Measurements from ENCODE around the gene SIL1. TPM values are rescaled to one million over a fixed set of nuclear protein-coding genes. Genes with fewer than 3 reads are reported as not detected.

SIL1 gene
- total and polyA plus RNA-seq, 9 of the 15 experiments (the other 6 are each of a cell fraction or from before 2014, with no cell fraction given) = 1.3 to 30.5 (median 18.1) TPM

GRCh38 chr5:139197710-139198669, at the start of gene SIL1 (continued):
- TF ChIP-seq RNF219 (CRISPR knock-in tag; IDR thresholded peaks at IDR 0.05) (no peak), DEAF1 (CRISPR knock-in tag; IDR thresholded peaks at IDR 0.05) (no peak), BCL6 (CRISPR knock-in tag; IDR thresholded peaks at IDR 0.05) (no peak), IRF2 (CRISPR knock-in tag; IDR thresholded peaks at IDR 0.05) (no peak; the same call in 1 of the 2 replicates), ZNF668 (CRISPR knock-in tag; IDR thresholded peaks at IDR 0.05) (no peak), ZBTB8A (IDR thresholded peaks at IDR 0.05; ENCODE audit: partially characterized antibody) (no peak), HDAC1 (IDR thresholded peaks at IDR 0.05) (no peak), BCOR (IDR thresholded peaks at IDR 0.05) (0 out of 2 replicates have a peak, but pooled peaks have one; percentile 30), TSC22D4 (tag; IDR thresholded peaks at IDR 0.05) (no peak), NR3C1 (CRISPR knock-in tag; IDR thresholded peaks at IDR 0.05) (no peak), NFXL1 (CRISPR knock-in tag; IDR thresholded peaks at IDR 0.05) (no peak), PTTG1 (tag; IDR thresholded peaks at IDR 0.05; ENCODE audit: low read depth) (no peak), PRDM10 (IDR thresholded peaks at IDR 0.05; ENCODE audit: partially characterized antibody) (no peak), CUX1 (CRISPR knock-in tag; IDR thresholded peaks at IDR 0.05) (no peak)
